Measurements from ENCODE around the gene U2AF2.

DNA sequence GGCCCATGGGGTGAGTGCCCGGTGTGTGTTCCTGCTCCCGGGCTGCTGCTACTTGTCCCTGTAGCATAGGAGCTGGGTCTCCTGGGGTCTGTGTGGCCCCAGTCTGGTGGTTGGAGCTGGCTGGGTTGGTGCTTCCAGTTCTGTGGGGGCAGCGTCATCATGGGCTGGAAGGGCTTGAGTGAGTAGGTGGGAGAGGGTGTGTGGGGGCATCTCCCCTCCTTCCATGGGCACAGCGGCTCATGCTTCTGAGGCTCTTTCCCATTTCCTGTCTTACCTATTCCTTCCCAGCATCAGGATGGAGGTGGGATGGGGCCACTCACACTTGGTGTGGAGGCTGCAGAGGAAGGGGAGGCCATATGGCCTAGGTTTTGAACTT lies 12.2 kb downstream of the U2AF2 start:
- TF ChIP-seq, protein P1, sequence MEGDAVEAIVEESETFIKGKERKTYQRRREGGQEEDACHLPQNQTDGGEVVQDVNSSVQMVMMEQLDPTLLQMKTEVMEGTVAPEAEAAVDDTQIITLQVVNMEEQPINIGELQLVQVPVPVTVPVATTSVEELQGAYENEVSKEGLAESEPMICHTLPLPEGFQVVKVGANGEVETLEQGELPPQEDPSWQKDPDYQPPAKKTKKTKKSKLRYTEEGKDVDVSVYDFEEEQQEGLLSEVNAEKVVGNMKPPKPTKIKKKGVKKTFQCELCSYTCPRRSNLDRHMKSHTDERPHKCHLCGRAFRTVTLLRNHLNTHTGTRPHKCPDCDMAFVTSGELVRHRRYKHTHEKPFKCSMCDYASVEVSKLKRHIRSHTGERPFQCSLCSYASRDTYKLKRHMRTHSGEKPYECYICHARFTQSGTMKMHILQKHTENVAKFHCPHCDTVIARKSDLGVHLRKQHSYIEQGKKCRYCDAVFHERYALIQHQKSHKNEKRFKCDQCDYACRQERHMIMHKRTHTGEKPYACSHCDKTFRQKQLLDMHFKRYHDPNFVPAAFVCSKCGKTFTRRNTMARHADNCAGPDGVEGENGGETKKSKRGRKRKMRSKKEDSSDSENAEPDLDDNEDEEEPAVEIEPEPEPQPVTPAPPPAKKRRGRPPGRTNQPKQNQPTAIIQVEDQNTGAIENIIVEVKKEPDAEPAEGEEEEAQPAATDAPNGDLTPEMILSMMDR (IDR thresholded peaks at IDR 0.05) = no peak
- TF ChIP-seq POLR2A (IDR thresholded peaks at IDR 0.05) = no peak
